DND-41 (cell line): ENCODE data around the gene KAT5.
A peak's percentile ranks its signal among the peaks of the same experiment; 100 is the strongest.

Experiments
- ATAC-seq: fragments of 200-7000 bp; cut with Tn5 transposase; 3 replicates; pipeline ENCODE4 v1.9.1; 2021; ENCODE audit warnings: low read depth; ENCODE audit not compliant: insufficient read depth
- DNase-seq: peaks from one replicate; pipeline ENCODE4 v3.0.0-alpha.2; 2020
- H2AFZ ChIP-seq: 2 replicates; pipeline ENCODE4 v1.6.0; 2012; ENCODE audit warnings: low read depth, low read length
- H3K27ac ChIP-seq: 2 replicates; pipeline ENCODE4 v1.5.1; 2012; ENCODE audit warnings: low read length, inconsistent platforms
- H3K27me3 ChIP-seq: fragments of 200-600 bp; sonication (generic); 2 replicates; pipeline ENCODE4 v1.6.0; 2012; ENCODE audit warnings: low read length, mild to moderate bottlenecking, inconsistent platforms; ENCODE audit not compliant: insufficient read depth, poor library complexity
- H3K36me3 ChIP-seq: 2 replicates; pipeline ENCODE4 v1.5.1; 2012; ENCODE audit warnings: low read length, inconsistent platforms; ENCODE audit not compliant: insufficient read depth
- H3K4me1 ChIP-seq: 2 replicates; pipeline ENCODE4 v1.5.1; 2012; ENCODE audit warnings: mild to moderate bottlenecking, low read length; ENCODE audit not compliant: insufficient read depth
- H3K4me2 ChIP-seq: 2 replicates; pipeline ENCODE4 v1.6.0; 2012; ENCODE audit warnings: mild to moderate bottlenecking, moderate library complexity, low read length, inconsistent platforms; ENCODE audit not compliant: insufficient read depth
- H3K4me3 ChIP-seq, 2 experiments: fragments of 200-600 bp in 1 of 2; shearing (Covaris generic) in 1 of 2; 2 replicates each; pipeline ENCODE4 v1.5.1; 2012 to 2016; ENCODE audit warnings: inconsistent platforms in 2 of 2, low read length in 2 of 2, mild to moderate bottlenecking in 2 of 2, low read depth in 1 of 2, moderate library complexity in 1 of 2
- H3K79me2 ChIP-seq: 2 replicates; pipeline ENCODE4 v1.6.0; 2012; ENCODE audit warnings: low read length, inconsistent platforms; ENCODE audit not compliant: insufficient read depth
- H3K9ac ChIP-seq: 2 replicates; pipeline ENCODE4 v1.6.0; 2012; ENCODE audit warnings: low read depth, mild to moderate bottlenecking, inconsistent platforms, low read length, moderate library complexity
- H3K9me3 ChIP-seq: 2 replicates; pipeline ENCODE4 v1.5.1; 2012; ENCODE audit warnings: low read length, moderate library complexity, mild to moderate bottlenecking, inconsistent platforms; ENCODE audit not compliant: insufficient read depth, severe bottlenecking
- H4K20me1 ChIP-seq: 2 replicates; pipeline ENCODE4 v1.6.0; 2012; ENCODE audit warnings: low read length; ENCODE audit not compliant: insufficient read depth
- EZH2 ChIP-seq: IDR thresholded peaks from 3 replicates; pipeline ENCODE4 v1.6.1; 2012; ENCODE audit warnings: borderline replicate concordance, low read depth, mild to moderate bottlenecking, moderate library complexity, low read length, inconsistent platforms; ENCODE audit not compliant: severe bottlenecking
- TF ChIP-seq, protein P1 (sequence below): IDR thresholded peaks from 2 replicates; pipeline ENCODE4 v1.5.1; 2012; ENCODE audit warnings: borderline replicate concordance, low read length, moderate library complexity, mild to moderate bottlenecking; ENCODE audit not compliant: poor library complexity, severe bottlenecking; ENCODE audit errors: extremely low read depth

The KAT5 gene

GRCh38 chr11:65718964-65719492 is 7.0 kb downstream of the KAT5 start:
- TF ChIP-seq, protein P1, sequence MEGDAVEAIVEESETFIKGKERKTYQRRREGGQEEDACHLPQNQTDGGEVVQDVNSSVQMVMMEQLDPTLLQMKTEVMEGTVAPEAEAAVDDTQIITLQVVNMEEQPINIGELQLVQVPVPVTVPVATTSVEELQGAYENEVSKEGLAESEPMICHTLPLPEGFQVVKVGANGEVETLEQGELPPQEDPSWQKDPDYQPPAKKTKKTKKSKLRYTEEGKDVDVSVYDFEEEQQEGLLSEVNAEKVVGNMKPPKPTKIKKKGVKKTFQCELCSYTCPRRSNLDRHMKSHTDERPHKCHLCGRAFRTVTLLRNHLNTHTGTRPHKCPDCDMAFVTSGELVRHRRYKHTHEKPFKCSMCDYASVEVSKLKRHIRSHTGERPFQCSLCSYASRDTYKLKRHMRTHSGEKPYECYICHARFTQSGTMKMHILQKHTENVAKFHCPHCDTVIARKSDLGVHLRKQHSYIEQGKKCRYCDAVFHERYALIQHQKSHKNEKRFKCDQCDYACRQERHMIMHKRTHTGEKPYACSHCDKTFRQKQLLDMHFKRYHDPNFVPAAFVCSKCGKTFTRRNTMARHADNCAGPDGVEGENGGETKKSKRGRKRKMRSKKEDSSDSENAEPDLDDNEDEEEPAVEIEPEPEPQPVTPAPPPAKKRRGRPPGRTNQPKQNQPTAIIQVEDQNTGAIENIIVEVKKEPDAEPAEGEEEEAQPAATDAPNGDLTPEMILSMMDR = no peak
- no peak for TF ChIP-seq EZH2
- peaks cover 55% of the 10 kb centered on the region for H3K4me1 ChIP-seq
- no peak for DNase-seq
- no peaks in the 10 kb centered on the region for H3K9me3 ChIP-seq
- peaks cover 44% of the 10 kb centered on the region for H4K20me1 ChIP-seq
- peaks cover 60% of the 10 kb centered on the region for H3K36me3 ChIP-seq
- peak overlapping the region; percentile 80 for H3K9ac ChIP-seq
- peak overlapping the region; percentile 88 for H3K4me2 ChIP-seq
- no peaks in the 10 kb centered on the region for H3K27me3 ChIP-seq
- H3K4me3 ChIP-seq = peak overlapping the region; percentile 89 to 100; a peak in 3 of 4 replicates
- no peak for ATAC-seq
- no peak overlapping the region for H2AFZ ChIP-seq
- H3K79me2 ChIP-seq = peaks cover 55% of the 10 kb centered on the region
- H3K27ac ChIP-seq = peak overlapping the region; percentile 90

DNA sequence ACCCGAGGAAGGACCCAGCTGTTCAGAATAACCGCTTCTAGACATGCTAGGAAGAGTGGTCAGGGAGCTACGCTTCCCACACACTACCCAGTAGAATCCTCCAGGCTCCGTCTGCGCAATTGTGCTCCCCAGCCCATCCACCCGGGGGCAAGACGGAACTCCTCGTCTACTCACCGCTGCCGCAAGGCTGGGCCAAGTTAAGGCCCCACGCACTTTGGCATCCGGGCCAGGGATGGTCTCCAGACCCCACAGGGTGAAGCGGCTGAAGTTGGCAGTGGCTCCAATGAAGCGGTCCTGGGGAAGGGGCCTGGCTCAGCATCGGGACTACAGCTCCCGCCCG is 7.8 kb downstream of the KAT5 start:
- H3K4me3 ChIP-seq = peak overlapping the region; percentile 89 to 100
- peaks cover 48% of the 10 kb centered on the region for H3K79me2 ChIP-seq
- H3K9me3 ChIP-seq = no peaks in the 10 kb centered on the region
- peak; percentile 18 for ATAC-seq
- peak overlapping the region; percentile 85 for H2AFZ ChIP-seq
- peak overlapping the region; percentile 80 for H3K9ac ChIP-seq
- H3K36me3 ChIP-seq = peaks cover 52% of the 10 kb centered on the region
- H3K4me2 ChIP-seq = peak overlapping the region; percentile 88
- peaks cover 44% of the 10 kb centered on the region for H4K20me1 ChIP-seq
- TF ChIP-seq EZH2 = no peak
- TF ChIP-seq, protein P1 = peak; percentile 27
- peaks cover 49% of the 10 kb centered on the region for H3K4me1 ChIP-seq
- peak overlapping the region; percentile 90 for H3K27ac ChIP-seq
- DNase-seq = peak; percentile 43
- no peaks in the 10 kb centered on the region for H3K27me3 ChIP-seq

GRCh38 chr11:65720211-65720934 is 8.3 kb downstream of the KAT5 start, which contains the start of gene RNASEH2C:
RNASEH2C (minus strand) TSS chr11:65720798; CDS start chr11:65720758, 40 bp downstream.
- H3K27ac ChIP-seq = peak within 1 kb of the TSS; percentile 90
- H3K27me3 ChIP-seq = no peaks in the 10 kb centered on the region
- no peaks in the 10 kb centered on the region for H3K9me3 ChIP-seq
- DNase-seq (peak; percentile 83), ATAC-seq (peak; percentile 93)
- TF ChIP-seq EZH2 = no peak
- TF ChIP-seq, protein P1 = no peak
- peaks cover 48% of the 10 kb centered on the region for H3K4me1 ChIP-seq
- H3K4me3 ChIP-seq = peak within 1 kb of the TSS; percentile 89 to 100
- H3K36me3 ChIP-seq = peaks cover 47% of the 10 kb centered on the region
- peak within 1 kb of the TSS; percentile 88 for H3K4me2 ChIP-seq
- peaks cover 44% of the 10 kb centered on the region for H3K79me2 ChIP-seq
- H4K20me1 ChIP-seq = peaks cover 40% of the 10 kb centered on the region
- peak within 1 kb of the TSS; percentile 80 for H3K9ac ChIP-seq
- peak within 1 kb of the TSS; percentile 85 for H2AFZ ChIP-seq
